GM21717 (cell line): ENCODE data around the gene SERPINE2.
"Not testable (repeated sequence)": the region's sequence is repeated elsewhere in the genome, so short reads cannot be mapped to it uniquely, and the experiment has no call there.

Experiments
- ATAC-seq: cut with Tn5 transposase; IDR thresholded peaks from one replicate; pipeline ENCODE4 v1.9.1; 2021; ENCODE audit warnings: mild to moderate bottlenecking, moderate library complexity; ENCODE audit not compliant: unreplicated experiment

The SERPINE2 gene

DNA sequence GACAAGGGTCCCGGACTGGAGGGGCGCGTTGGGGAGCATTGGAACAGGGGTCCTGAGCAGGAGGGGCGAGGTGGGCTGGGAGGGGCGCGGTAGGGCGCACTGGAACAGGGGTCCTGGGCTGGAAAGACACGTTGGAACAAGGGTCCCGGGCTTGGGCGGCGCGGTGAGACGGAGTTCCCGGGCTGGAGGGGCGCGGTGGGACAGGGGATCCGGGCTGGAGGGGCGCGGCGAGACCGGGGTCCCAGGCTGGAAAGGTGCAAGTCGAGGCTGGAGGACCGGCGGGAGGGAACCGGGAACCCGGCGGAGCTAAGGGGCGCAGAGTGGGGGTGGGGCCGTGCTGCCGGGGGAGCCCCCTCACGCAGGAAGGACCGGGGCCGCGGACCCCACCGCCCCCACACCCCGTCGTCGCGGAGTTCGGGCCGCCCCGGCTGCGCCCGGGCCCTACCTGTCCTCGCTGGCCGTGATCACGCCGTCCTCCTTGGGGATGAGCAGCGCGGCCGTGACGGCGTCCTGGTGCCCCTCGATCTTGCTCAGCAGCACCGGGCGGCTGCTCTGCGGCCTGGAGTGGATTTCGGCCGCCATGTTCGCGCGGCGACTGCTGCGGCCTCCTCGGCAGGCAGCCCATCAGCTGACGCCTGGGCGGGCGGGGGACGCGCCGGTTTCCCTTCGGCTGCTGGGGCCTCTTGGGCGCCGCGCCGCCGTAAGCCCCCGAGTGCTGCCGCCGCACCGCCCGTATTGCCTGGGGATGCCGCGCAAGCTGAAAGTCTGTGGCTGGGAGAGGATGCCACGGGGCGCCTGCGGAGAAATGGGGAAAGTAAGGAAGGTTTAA is 94.2 kb downstream of the SERPINE2 start, which contains the start of gene WDFY1:
Gene WDFY1, minus strand, starts transcription at position 633 of the 829 bp plus-strand sequence. Its CDS starts 51 bp downstream, at position 582.
- ATAC-seq = peak; percentile 74

GRCh38 chr2:223944166-223944702 is 94.9 kb downstream of the SERPINE2 start:
- ATAC-seq = no peak

- ATAC-seq = no peak
These were observed 95.5 kb downstream of the SERPINE2 start for GRCh38 chr2:223943561-223944008.

GRCh38 chr2:223943135-223943534 is 96.0 kb downstream of the SERPINE2 start:
- no peak for ATAC-seq

GRCh38 chr2:223941579-223942277 is 97.4 kb downstream of the SERPINE2 start:
- peak; percentile 59 for ATAC-seq

DNA sequence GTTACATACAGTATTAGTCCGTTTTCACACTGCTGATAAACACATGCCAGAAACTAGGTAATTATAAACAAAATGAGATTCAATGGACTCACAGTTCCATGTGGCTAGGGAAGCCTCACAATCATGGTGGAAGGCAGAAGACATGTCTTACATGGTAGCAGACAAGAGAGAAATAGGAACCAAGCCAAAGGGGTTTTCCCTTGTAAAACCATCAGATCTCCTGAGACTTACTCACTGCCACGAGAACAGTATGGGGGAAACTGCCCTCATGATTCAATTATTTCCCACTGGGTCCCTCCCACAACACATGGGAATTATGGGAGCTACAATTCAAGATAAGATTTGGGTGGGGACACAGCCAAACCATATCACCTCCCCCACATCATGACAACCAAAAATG is 99.6 kb downstream of the SERPINE2 start:
- not testable (repeated sequence) for ATAC-seq

DNA sequence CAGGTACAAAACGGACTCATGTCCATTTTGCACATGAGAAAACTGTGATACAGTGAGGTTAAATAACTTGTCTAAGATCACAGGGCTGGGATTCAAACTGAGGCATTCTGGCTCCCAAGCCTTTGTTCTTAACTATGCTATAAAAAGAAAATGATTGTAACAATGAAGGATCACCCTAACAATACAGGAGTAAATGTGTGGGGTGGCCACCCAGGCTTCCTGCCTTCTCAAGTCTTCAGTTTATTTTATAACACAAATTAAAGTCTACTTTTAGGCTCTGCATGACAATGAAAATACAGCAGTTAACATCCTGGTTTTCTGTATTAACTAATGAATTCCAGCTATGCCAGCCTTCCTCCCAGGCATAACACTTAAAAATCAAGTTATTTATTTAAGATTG is 101.6 kb downstream of the SERPINE2 start:
- no peak for ATAC-seq

- ATAC-seq = no peak
These were observed 102.2 kb downstream of the SERPINE2 start for GRCh38 chr2:223936862-223937326.

DNA sequence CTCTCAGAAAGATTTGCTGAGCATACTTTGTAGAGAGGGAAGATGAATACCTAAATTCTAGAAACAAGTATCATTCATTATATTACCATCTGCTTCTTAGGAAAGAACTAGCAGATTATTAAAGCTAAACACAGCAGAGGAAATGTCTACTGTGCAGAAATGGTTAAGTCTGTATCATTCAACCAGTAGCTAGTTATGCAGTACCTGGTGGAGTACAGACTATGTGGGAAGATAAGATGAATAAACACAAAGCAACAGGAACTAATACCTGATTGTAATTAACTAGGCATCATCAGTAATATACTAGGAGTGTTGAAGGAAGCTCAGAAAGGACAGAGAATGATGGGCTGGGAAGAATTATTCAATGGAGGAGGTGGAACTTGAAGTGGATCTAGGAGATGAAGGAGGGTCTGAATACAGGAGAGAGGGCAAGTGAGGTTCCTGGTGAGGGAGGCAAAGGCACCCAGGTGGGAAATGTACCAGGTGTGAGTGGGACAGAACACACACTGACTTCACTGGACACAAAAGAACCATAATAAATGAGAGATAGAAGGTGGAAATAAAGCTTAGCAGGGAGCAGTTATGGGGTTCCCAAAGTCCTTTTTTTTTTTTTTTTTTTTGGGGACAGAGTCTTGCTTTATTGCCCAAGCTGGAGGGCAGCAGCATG is 103.5 kb downstream of the SERPINE2 start:
- no peak for ATAC-seq

DNA sequence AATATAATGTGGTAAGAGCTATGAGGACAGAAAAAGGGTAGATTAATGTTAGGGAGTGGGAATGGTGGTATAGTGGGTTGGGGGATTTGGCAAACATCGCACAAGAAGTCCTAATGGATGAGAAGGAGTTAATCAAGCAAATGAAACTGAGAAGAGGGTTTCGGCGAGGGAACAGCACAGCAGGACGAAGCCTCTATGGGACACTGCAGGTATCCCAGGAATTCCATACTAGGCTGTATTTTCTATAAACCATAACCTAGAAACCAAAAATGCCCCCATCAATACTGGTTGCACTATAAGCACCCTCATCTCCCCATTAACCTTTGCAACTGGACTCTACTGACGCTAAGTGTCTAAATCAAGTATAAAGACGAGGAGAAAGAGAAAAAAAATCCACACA is 104.2 kb downstream of the SERPINE2 start:
- ATAC-seq = no peak

- no peak for ATAC-seq
These were observed 106.0 kb downstream of the SERPINE2 start for GRCh38 chr2:223932816-223933800.

GRCh38 chr2:223930103-223930976 is 108.7 kb downstream of the SERPINE2 start:
- ATAC-seq = no peak

DNA sequence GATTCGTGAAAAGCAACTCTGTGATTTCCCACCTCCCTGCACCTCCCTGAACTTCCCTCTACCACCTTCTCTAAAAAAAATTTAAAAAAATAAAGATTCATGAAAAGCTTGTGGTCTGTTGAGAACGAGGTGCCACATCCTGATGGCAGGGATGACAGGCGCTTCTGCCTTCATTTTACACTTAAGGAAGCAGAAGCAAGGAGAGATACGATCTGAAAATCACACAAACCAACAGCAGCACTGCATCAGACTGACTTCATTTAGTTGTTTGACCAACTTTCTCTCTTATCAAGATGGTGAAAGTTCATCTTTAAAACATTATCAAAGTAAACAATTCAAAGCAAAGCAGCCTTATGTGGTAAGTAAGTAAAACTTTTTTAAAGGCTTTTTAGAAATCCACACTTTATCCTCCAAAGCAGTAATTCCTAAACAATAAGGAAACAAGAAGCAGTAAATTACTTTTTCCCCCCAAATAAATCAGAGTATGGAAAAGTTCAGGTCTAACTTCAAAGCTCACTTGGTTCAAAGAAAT is 109.4 kb downstream of the SERPINE2 start:
- peak; percentile 43 for ATAC-seq

- ATAC-seq = no peak
These were observed 110.7 kb downstream of the SERPINE2 start for GRCh38 chr2:223928113-223929006.

- no peak for ATAC-seq
These were observed 114.0 kb downstream of the SERPINE2 start for GRCh38 chr2:223925106-223925505.
